GM13977 (cell line): ENCODE measurements around the gene TRAF7.
"Not testable (repeated sequence)": the region's sequence is repeated elsewhere in the genome, so short reads cannot be mapped to it uniquely, and the experiment has no call there.

ENCODE experiments used
- DNase-seq: peaks from one replicate; pipeline ENCODE4 v3.0.0; 2012; ENCODE audit warnings: low spot score
- in situ Hi-C: fragments of 300-500 bp; cut with MboI; formaldehyde crosslinking; loops from one replicate; pipeline ENCODE4 v1.12.0; 2022; ENCODE audit warnings: low sequenced_read_pairs, low pct_unique_long_range_greater_than_20kb, mixed read lengths, inconsistent platforms; ENCODE audit not compliant: unreplicated experiment
- TF ChIP-seq, protein P1 (sequence below): IDR thresholded peaks from 2 replicates; pipeline ENCODE4 v1.5.1; 2012; ENCODE audit warnings: mild to moderate bottlenecking, control low read depth; ENCODE audit not compliant: insufficient read depth; ENCODE audit errors: extremely low read depth, missing control alignments

The TRAF7 gene

GRCh38 chr16:2126161-2126743, 29.3 kb upstream of the TRAF7 start:
- in situ Hi-C loops, DNase-seq: not testable (repeated sequence)

- DNase-seq, in situ Hi-C loops: not testable (repeated sequence)
Measured at GRCh38 chr16:2126928-2127556, 28.5 kb upstream of the TRAF7 start.

DNA sequence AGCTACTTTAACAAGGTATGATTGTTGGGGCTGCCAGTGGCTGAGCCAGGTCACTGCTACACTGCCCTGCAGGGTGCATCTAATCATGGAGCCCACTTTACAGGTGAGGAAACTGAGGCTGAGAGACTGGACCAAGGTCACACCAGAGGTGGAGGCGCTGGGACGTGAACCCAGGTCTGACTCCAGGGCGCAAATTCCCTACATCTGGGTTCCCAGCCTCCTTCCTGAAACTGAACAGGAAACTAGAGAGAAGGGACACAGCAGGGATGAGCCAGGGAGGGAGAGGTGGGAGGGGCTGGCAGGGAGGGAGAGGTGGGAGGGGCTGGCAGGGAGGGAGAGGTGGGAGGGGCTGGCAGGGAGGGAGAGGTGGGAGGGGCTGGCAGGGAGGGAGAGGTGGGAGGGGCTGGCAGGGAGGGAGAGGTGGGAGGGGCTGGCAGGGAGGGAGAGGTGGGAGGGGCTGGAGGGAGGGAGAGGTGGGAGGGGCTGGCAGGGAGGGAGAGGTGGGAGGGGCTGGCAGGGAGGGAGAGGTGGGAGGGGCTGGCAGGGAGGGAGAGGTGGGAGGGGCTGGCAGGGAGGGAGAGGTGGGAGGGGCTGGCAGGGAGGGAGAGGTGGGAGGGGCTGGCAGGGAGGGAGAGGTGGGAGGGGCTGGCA, 27.8 kb upstream of the TRAF7 start:
- DNase-seq, in situ Hi-C loops: not testable (repeated sequence)

GRCh38 chr16:2129251-2129650, 26.3 kb upstream of the TRAF7 start:
- DNase-seq, in situ Hi-C loops: not testable (repeated sequence)

DNA sequence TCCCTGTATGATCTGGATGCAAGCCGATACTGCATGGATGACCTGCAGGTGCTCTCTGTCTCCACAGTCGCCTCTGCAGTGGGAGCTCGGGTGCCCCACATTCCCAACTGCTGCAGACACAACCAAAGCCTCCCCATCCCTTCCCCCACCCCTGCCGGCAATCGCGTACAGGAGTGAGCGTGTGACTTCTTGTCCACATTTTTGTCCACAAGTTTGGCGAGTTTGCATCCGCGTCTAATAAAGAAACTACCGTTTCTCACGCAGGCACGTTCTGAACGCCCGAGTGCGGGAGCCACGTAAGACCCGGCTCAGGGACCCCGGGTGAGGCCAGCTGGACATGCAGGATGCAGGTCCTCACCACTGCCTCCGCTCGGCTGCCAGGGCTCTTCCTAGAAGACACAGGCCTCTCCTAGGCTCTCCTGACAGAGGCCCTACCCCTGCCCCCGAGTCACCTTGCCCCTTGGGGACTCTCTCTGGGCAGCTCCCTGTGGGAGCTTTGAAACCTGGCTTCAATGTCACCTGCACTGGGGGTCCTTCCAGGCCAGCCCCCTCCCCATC, 25.6 kb upstream of the TRAF7 start:
- in situ Hi-C loops, DNase-seq: not testable (repeated sequence)

DNA sequence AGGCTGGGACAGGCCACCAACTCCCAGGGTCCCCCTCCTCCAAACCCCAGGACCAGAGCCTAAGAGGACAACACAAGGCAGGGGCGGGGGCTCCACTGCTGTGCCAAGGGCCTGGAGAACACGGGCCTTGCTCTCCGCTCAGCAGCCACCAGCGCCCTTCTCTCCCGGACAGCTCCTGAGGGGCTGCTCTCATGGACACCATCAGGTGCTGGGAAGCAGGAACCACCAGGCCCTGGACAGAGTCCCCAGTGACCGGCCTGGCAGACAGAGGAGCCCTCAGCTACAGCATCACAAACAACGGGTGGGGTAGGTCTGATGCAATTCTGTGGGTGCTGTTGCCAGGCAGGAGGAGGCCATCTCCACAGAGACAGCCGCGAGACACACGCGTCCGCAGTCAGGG, 21.8 kb upstream of the TRAF7 start:
- in situ Hi-C loops, DNase-seq: not testable (repeated sequence)

- DNase-seq, in situ Hi-C loops: not testable (repeated sequence)
Measured at GRCh38 chr16:2135071-2135470, 20.5 kb upstream of the TRAF7 start.

DNA sequence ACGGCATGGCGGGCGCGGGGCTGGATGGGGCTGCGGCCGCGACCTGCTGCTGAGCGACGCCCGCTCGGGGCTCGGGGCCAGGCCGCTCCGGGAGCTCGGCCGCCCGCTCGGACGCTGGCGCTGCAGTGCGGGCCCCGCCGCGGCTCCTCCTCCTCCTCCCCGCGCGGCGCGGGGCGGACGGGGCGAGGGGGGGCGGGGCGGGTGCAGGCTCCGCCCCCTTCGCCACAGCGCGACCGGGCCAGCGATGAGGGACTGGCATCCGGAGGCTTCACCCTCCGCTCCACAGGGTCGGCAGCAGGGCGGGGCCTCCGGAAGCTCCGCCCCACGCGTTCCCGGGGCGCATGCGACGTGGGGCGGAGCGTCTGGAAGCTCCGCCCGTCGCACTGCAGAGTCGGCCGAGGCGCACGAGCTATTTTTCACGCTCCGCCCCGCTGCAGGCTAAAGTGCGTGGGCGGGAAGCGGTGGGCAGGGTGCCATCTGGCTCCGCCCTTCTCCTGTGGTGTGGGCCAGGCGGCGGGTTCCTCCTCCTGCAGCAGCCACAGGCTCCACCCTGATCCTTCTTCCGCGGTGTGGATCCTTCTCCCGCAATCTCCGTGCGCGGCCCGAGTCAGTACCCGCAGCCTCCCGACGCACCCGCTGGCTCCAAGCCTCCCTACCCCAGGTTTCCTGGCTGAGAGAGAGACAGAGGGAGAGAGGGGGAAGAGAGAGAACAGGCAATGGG, 19.7 kb upstream of the TRAF7 start, which contains the start of gene PKD1:
TSS of gene PKD1 (minus strand) at position 129 of the 721 bp plus-strand sequence. CDS start 209 bp downstream, outside the sequence.
- peak; percentile 43 for DNase-seq
- in situ Hi-C loops, result not testable (repeated sequence)

- in situ Hi-C loops, result loop anchor here (5.0 kb wide), 1 partner anchor 121 kb away; no protein-coding TSS in a partner anchor
- TF ChIP-seq, protein P1, sequence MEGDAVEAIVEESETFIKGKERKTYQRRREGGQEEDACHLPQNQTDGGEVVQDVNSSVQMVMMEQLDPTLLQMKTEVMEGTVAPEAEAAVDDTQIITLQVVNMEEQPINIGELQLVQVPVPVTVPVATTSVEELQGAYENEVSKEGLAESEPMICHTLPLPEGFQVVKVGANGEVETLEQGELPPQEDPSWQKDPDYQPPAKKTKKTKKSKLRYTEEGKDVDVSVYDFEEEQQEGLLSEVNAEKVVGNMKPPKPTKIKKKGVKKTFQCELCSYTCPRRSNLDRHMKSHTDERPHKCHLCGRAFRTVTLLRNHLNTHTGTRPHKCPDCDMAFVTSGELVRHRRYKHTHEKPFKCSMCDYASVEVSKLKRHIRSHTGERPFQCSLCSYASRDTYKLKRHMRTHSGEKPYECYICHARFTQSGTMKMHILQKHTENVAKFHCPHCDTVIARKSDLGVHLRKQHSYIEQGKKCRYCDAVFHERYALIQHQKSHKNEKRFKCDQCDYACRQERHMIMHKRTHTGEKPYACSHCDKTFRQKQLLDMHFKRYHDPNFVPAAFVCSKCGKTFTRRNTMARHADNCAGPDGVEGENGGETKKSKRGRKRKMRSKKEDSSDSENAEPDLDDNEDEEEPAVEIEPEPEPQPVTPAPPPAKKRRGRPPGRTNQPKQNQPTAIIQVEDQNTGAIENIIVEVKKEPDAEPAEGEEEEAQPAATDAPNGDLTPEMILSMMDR, result no peak
- DNase-seq, result no peak
Measured at GRCh38 chr16:2142942-2143877, 12.4 kb upstream of the TRAF7 start.

- TF ChIP-seq, protein P1, result no peak
- in situ Hi-C loops, result loop anchor here (5.0 kb wide), 1 partner anchor 122 kb away; no protein-coding TSS in a partner anchor
- DNase-seq, result no peak
Measured at GRCh38 chr16:2143878-2144485, 11.6 kb upstream of the TRAF7 start.
